HEK293 (cell line): ENCODE data around the gene SPOCK1.

Experiments used
- CTCF ChIP-seq: fragments of 450-650 bp; formaldehyde crosslinking; IDR thresholded peaks from 2 replicates; pipeline ENCODE4 v1.5.1; 2016; ENCODE audit warnings: missing biosample characterization, missing genetic modification characterization
- WT1 ChIP-seq: fragments of 450-650 bp; formaldehyde crosslinking; IDR thresholded peaks from 2 replicates; pipeline ENCODE4 v1.5.1; 2016; ENCODE audit warnings: missing biosample characterization, missing genetic modification characterization
- ZNF335 ChIP-seq: fragments of 450-650 bp; formaldehyde crosslinking; conservative IDR thresholded peaks from 2 replicates; pipeline ENCODE4 v1.5.1; 2016; ENCODE audit warnings: missing biosample characterization, missing genetic modification characterization
- ZNF585B ChIP-seq: fragments of 450-650 bp; formaldehyde crosslinking; IDR thresholded peaks from 2 replicates; pipeline ENCODE4 v1.5.1; 2016; ENCODE audit warnings: missing biosample characterization, missing genetic modification characterization
- ZNF626 ChIP-seq: fragments of 450-650 bp; sonication (Bioruptor Pico); formaldehyde crosslinking; IDR thresholded peaks from 2 replicates; pipeline ENCODE4 v1.5.1; 2018; ENCODE audit warnings: missing biosample characterization, missing genetic modification characterization, inconsistent platforms

DNA sequence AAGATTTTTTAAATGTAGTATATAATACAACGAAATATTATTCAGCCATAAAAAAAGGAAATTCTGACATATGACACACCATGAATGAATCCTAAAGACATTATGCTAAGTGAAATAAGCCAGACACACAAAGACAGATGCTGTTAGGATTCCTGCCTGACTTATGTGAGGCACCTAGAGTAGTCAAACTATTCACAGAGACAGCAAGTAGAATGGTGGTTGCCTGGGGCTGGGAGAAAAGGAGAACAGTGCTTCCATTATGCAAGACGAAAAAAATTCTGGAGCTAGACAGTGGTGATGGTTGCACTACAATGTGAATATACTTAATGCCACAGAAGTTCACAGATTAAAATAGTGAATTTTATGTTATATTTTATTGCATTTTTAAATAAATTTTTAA is 66.8 kb downstream of the SPOCK1 start:
- TF ChIP-seq CTCF (tag by site-specific recombination) (no peak), ZNF626 (tag by site-specific recombination) (no peak), WT1 (tag by site-specific recombination) (no peak), ZNF335 (tag by site-specific recombination) (no peak), ZNF585B (tag by site-specific recombination) (no peak)
